ENCODE measurements around the gene TGFB3.

- TF ChIP-seq POLR2AphosphoS5 (IDR thresholded peaks at IDR 0.05; ENCODE audit: low read depth, low read length) (no peak), TAF1 (IDR thresholded peaks at IDR 0.05; ENCODE audit: borderline replicate concordance, low read depth, low read length) (no peak), POLR2A (IDR thresholded peaks at IDR 0.05; ENCODE audit: low read depth, low read length) (no peak)
Observed at GRCh38 chr14:75928690-75929181, 53.1 kb downstream of the TGFB3 start.
